ENCODE measurements around the gene PCDH9.

Gene PCDH9, protein sequence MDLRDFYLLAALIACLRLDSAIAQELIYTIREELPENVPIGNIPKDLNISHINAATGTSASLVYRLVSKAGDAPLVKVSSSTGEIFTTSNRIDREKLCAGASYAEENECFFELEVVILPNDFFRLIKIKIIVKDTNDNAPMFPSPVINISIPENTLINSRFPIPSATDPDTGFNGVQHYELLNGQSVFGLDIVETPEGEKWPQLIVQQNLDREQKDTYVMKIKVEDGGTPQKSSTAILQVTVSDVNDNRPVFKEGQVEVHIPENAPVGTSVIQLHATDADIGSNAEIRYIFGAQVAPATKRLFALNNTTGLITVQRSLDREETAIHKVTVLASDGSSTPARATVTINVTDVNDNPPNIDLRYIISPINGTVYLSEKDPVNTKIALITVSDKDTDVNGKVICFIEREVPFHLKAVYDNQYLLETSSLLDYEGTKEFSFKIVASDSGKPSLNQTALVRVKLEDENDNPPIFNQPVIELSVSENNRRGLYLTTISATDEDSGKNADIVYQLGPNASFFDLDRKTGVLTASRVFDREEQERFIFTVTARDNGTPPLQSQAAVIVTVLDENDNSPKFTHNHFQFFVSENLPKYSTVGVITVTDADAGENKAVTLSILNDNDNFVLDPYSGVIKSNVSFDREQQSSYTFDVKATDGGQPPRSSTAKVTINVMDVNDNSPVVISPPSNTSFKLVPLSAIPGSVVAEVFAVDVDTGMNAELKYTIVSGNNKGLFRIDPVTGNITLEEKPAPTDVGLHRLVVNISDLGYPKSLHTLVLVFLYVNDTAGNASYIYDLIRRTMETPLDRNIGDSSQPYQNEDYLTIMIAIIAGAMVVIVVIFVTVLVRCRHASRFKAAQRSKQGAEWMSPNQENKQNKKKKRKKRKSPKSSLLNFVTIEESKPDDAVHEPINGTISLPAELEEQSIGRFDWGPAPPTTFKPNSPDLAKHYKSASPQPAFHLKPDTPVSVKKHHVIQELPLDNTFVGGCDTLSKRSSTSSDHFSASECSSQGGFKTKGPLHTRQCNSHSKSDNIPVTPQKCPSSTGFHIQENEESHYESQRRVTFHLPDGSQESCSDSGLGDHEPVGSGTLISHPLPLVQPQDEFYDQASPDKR (N-terminal part only)

DNA sequence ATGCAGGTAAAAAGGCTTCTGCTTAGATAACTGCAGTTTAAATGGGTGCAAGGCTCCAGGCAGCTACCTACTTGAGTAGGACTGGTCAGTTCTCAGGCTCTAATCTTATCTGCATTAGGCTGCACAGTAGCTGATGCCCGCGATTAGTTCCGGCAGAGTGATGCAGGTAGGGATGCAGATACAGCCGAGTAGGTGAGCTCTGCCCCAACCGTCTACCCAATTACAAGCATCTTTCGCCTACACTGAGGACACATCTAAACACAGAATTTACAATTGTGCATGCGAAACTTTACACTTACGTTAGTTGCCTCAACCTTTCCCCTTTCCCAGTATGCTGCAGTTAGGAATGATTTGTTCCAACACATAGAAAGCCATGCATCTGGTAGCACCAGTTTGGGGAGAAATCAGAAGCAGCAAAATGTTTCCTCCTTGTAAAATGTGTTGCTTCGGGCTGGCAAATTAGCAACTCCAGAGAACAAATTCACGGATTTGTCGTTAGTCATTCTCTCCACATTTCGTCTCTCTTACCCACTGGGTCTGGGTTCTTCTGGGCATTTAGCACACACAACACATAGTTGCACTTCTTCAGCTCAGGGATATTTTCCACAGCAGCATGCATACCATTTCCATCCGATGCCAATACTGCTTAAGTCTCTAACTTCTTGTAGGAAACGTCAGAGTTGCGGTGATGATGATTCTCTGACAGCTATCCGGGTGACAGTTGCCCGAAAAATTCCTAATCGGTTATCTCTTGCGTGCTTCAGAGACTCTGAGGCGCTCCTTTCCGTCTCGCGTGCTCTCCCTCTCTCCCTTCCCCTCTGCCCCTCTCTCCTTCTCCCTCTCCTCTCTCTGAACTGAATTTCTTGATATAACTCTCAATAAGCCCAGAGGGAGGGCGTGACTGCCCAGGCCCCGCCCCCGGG lies at the start of gene PCDH9:
Gene PCDH9 (minus strand): TSS at position 856 of the 923 bp plus-strand sequence. CDS start 1,896 bp downstream, outside the sequence.
- DNase-seq (ENCODE audit: low spot score): no peak

DNA sequence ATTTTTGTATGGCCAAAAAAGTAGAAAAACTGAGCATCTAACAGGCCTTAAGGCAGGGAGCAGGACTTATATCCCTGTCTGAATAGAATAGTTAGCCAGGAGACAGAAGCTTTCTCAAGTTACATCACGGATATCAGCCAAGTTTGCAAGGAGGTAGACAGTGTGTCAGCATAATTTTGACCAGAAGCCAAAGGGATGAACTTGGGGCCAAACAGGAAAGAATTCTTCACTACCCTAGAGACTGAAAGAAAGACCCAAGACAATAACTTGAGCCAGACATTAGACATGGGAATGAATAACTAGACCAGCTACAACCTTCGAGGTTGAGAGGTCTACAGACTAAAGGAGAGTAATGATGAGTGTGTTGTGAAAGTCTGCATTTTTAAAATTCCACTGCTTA lies 48.1 kb upstream of the PCDH9 start:
- no peak for DNase-seq (ENCODE audit: low spot score)

- DNase-seq (ENCODE audit: low spot score): no peak
These were observed 47.4 kb upstream of the PCDH9 start for GRCh38 chr13:67277581-67277980.

- DNase-seq (ENCODE audit: low spot score): no peak
These were observed 45.3 kb upstream of the PCDH9 start for GRCh38 chr13:67275351-67275960.

- DNase-seq (ENCODE audit: low spot score): no peak
These were observed 42.9 kb upstream of the PCDH9 start for GRCh38 chr13:67273001-67273400.

DNA sequence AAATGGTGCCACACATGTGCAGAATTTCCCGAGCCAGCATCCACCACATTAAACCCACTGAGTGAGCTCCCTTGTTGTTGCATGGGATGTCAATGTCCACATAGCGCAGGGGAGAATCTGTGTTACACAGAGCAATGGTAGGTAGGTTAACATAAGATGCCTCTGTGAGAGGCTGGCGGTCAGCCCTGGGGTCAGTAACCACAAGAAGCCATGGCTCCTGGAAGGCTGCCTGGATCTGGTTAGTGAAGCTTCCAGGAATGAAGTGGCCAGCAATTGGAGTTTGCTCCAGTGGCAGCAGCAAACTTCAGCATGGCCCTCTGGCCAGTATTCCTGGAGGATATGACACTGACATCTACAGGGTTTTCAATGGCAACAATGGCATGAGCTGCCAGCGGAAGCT lies 37.0 kb upstream of the PCDH9 start:
- no peak for DNase-seq (ENCODE audit: low spot score)

DNA sequence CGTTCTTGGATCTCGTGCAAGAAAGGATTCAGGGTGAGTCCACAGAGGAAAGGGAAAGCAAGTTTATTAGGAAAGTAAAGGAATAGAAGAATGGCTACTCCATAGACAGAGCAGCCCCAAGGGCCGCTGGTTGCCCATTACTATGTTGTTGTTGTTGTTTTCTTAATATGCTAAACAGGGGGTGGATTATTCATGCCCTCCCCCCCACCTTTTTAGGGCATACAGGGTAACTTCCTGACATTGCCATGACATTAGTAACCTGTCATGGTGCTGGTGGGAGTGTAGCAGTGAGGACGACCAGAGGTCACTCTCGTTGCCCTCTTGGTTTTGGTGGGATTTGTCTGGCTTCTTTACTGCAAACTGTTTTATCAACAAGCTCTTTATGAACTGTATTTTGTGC lies 29.1 kb upstream of the PCDH9 start:
- no peak for DNase-seq (ENCODE audit: low spot score)

DNA sequence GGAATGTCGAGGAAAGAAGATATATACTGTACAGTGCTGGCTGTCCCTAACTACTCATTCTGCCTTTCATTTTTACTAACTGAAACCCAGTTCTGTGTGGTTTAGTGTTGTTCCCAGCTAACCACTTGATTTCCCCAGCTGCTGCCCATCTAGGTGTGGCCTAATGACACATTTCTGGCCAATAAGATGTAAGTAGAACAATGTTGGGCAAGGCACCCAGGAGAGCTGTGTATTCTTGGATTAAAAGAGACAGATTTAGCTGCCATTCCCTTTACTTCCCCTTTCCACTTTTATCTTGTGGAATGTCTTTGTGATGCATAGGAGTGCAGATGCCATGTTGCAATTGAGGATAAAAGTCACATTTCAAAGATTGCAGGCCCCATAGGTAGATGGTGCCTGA lies 28.3 kb upstream of the PCDH9 start:
- no peak for DNase-seq (ENCODE audit: low spot score)

- no peak for DNase-seq (ENCODE audit: low spot score)
These were observed 8.7 kb upstream of the PCDH9 start for GRCh38 chr13:67238861-67239260.

DNA sequence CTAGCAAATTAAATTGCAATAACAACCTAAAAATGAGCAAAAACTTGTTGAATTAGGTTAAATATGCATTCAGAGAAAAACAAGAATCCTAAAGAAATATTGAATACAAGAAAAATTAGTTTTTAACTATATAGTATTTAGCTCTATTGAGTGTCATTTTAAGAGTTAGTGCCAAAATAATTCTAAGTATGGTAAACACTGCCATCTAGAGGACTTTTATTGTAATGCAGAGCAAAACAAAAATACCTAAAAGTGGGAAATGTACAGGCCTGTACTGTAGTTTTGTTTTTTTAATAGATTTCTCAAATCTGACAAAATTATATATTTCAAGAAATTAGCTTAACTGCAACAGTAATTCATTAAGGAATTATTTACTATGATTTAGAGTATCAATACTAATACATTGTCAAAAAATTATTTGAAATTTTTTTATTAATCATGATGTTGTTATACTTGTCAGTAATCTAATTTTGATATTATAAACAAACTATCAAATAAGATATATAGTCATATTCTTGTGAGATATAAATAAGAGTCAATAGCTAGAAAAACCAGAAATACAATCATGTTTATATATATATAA lies 8.2 kb upstream of the PCDH9 start:
- DNase-seq (ENCODE audit: low spot score): peak; percentile 49

DNA sequence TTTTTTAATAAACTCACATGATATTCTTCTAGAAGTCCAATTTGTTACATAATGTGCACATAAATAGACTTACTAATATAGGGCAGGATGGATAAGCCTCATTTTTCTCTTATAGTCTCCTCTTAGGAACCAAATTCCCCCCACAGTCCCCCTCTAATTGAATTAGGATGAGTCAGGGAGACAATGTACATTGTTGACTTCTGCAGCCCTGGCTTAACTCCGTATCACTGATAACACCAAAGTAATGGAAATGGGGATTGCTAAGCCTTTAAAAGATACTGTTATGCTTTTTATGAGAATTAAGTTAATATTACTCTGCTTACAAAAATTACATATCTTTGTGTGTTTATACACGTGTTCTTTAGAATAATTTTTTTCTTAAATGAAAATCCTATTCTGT lies 5.1 kb upstream of the PCDH9 start:
- no peak for DNase-seq (ENCODE audit: low spot score)

DNA sequence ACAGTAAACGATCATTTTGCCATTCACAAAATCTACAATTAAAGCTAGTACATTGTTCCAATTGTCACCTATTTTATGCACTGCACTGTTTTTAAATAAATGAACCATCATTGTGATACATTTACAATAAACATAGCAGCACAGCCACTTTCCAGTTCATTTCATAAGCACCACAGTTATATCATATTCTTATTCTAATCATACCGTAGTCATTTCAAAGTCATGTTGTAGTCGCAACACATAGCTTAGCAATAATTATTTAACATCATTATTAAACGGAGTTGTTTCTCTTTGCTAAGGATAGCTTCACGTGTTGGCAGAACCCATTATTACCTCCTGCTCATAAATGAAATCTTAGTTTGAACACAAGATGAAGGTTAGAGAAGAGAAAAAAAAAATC lies 2.2 kb upstream of the PCDH9 start:
- no peak for DNase-seq (ENCODE audit: low spot score)

- DNase-seq (ENCODE audit: low spot score): no peak
These were observed 1.3 kb upstream of the PCDH9 start for GRCh38 chr13:67231289-67232000.

- DNase-seq (ENCODE audit: low spot score): no peak
These were observed 510 bp upstream of the PCDH9 start for GRCh38 chr13:67230404-67231288.

DNA sequence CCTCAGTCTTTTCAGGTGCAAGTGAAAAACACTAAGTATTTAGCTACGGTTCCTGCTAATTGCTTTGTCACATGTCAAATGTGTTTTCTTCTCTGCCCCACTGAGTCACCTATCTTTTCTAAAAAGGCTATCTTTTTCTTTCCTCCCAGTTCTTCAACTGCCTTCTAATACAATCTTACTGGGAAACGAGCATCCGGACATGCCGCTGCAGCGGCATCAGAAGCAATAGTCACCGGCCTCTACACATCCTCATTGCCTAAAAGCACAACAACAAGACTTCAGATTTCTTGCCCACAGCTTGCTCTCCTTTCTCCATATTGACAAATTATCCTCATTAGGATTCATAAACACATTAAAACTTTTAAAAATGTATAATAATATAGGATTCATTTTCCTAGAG lies 1.2 kb downstream of the PCDH9 start:
- no peak for DNase-seq (ENCODE audit: low spot score)

DNA sequence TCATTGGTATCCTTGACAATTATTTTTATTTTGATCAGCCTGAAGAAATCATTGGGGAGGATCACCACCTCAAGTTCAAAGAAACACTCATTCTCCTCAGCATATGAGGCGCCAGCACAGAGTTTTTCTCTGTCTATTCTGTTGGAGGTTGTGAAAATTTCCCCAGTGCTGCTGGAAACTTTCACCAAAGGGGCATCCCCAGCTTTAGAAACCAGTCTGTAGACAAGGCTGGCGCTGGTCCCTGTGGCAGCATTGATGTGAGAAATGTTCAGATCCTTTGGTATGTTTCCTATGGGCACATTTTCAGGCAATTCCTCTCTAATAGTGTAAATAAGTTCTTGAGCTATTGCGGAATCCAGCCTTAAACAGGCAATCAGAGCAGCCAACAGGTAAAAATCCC lies 2.1 kb downstream of the PCDH9 start:
- DNase-seq (ENCODE audit: low spot score): no peak

- DNase-seq (ENCODE audit: low spot score): no peak
These were observed 2.8 kb downstream of the PCDH9 start for GRCh38 chr13:67227131-67227983.

- no peak for DNase-seq (ENCODE audit: low spot score)
These were observed 3.4 kb downstream of the PCDH9 start for GRCh38 chr13:67226696-67227095.

Data from RKO (cell line).